Mesenchymal stem cell (in vitro differentiated cells and primary cell): ENCODE results near the gene MYH14.

Source experiments
- DNase-seq: peaks from one replicate; pipeline ENCODE4 v3.0.0-alpha.2; 2013
- H2AFZ ChIP-seq: one replicate; pipeline ENCODE4 v1.6.1; 2013; ENCODE audit warnings: low read depth, mild to moderate bottlenecking, control low read depth, inconsistent platforms, low read length, moderate library complexity
- H2AK5ac ChIP-seq: 2 replicates; pipeline ENCODE4 v1.6.1; 2013; ENCODE audit warnings: low read length, moderate library complexity, mild to moderate bottlenecking, inconsistent platforms; ENCODE audit not compliant: severe bottlenecking
- H2BK120ac ChIP-seq: one replicate; pipeline ENCODE4 v1.6.1; 2013; ENCODE audit warnings: low read depth, mild to moderate bottlenecking, inconsistent platforms, low read length, moderate library complexity
- H2BK12ac ChIP-seq, 2 experiments: one replicate each; pipeline ENCODE4 v1.6.1; 2013; ENCODE audit warnings: inconsistent platforms in 2 of 2, low read length in 2 of 2, mild to moderate bottlenecking in 2 of 2, moderate library complexity in 2 of 2, control low read depth in 1 of 2
- H2BK15ac ChIP-seq: one replicate; pipeline ENCODE4 v1.6.1; 2013; ENCODE audit warnings: mild to moderate bottlenecking, low read depth, inconsistent platforms; ENCODE audit not compliant: poor library complexity, severe bottlenecking
- H2BK5ac ChIP-seq: 2 replicates; pipeline ENCODE4 v1.6.1; 2013; ENCODE audit warnings: low read depth, mild to moderate bottlenecking, low read length, control low read depth, inconsistent platforms; ENCODE audit not compliant: poor library complexity, severe bottlenecking
- H3K14ac ChIP-seq, 2 experiments: one replicate each; pipeline ENCODE4 v1.6.1; 2013; ENCODE audit warnings: inconsistent platforms in 2 of 2, low read length in 2 of 2, control low read depth in 1 of 2, mild to moderate bottlenecking in 1 of 2, moderate library complexity in 1 of 2
- H3K18ac ChIP-seq, 2 experiments: one replicate each; pipeline ENCODE4 v1.6.1; 2013; ENCODE audit warnings: inconsistent platforms in 2 of 2, low read length in 2 of 2, control low read depth in 1 of 2, low read depth in 1 of 2, mild to moderate bottlenecking in 1 of 2
- H3K23ac ChIP-seq, 2 experiments: one replicate each; pipeline ENCODE4 v1.6.1; 2013; ENCODE audit warnings: inconsistent platforms in 2 of 2, low read length in 2 of 2, mild to moderate bottlenecking in 2 of 2, moderate library complexity in 2 of 2, control low read depth in 1 of 2
- H3K27ac ChIP-seq: 2 replicates; pipeline ENCODE4 v1.5.1; 2013; ENCODE audit warnings: mild to moderate bottlenecking, moderate library complexity, low read length, control low read depth, inconsistent platforms; ENCODE audit not compliant: poor library complexity, severe bottlenecking
- H3K27me3 ChIP-seq, 2 experiments: 2 replicates each; pipeline versions ENCODE4 v1.6.1 to v1.7.0; 2013; ENCODE audit warnings: low read length in 2 of 2, mild to moderate bottlenecking in 2 of 2, moderate library complexity in 2 of 2, control low read depth in 1 of 2, inconsistent platforms in 1 of 2; ENCODE audit not compliant: control insufficient read depth in 1 of 2, insufficient read depth in 1 of 2
- H3K36me3 ChIP-seq, 2 experiments: 2 replicates each; pipeline versions ENCODE4 v1.6.1 to v1.7.0; 2013; ENCODE audit warnings: low read length in 2 of 2, control low read depth in 1 of 2, inconsistent platforms in 1 of 2, low read depth in 1 of 2, mild to moderate bottlenecking in 1 of 2; ENCODE audit not compliant: insufficient read depth in 2 of 2, control insufficient read depth in 1 of 2
- H3K4ac ChIP-seq, 2 experiments: one replicate each; pipeline ENCODE4 v1.6.1; 2013; ENCODE audit warnings: inconsistent platforms in 2 of 2, low read length in 2 of 2, mild to moderate bottlenecking in 2 of 2, moderate library complexity in 2 of 2, control low read depth in 1 of 2, low read depth in 1 of 2
- H3K4me1 ChIP-seq: 2 replicates; pipeline ENCODE4 v1.6.1; 2013; ENCODE audit warnings: low read depth, low read length, control low read depth; ENCODE audit not compliant: control insufficient read depth, insufficient read depth
- H3K4me2 ChIP-seq: 2 replicates; pipeline ENCODE4 v1.6.1; 2013; ENCODE audit warnings: low read length, mild to moderate bottlenecking, inconsistent platforms; ENCODE audit not compliant: poor library complexity, severe bottlenecking
- H3K4me3 ChIP-seq, 2 experiments: 2 replicates each; pipeline versions ENCODE4 v1.5.1 to v1.7.0; 2013; ENCODE audit warnings: low read length in 2 of 2, mild to moderate bottlenecking in 2 of 2, control low read depth in 1 of 2, low read depth in 1 of 2; ENCODE audit not compliant: insufficient read depth in 1 of 2
- H3K79me1 ChIP-seq: replicated peaks from 2 replicates; pipeline ENCODE4 v1.6.1; 2013; ENCODE audit warnings: mild to moderate bottlenecking, control low read depth, low read length, inconsistent platforms; ENCODE audit not compliant: poor library complexity, severe bottlenecking
- H3K9ac ChIP-seq: 2 replicates; pipeline ENCODE4 v1.7.0; 2013; ENCODE audit warnings: mild to moderate bottlenecking, low read length, moderate library complexity
- H3K9me3 ChIP-seq: 2 replicates; pipeline ENCODE4 v1.7.0; 2013; ENCODE audit warnings: mild to moderate bottlenecking, low read length; ENCODE audit not compliant: control insufficient read depth
- H4K8ac ChIP-seq: one replicate; pipeline ENCODE4 v1.6.1; 2013; ENCODE audit warnings: inconsistent platforms, mild to moderate bottlenecking, low read length, moderate library complexity
- H4K91ac ChIP-seq: one replicate; pipeline ENCODE4 v1.6.1; 2013; ENCODE audit warnings: mild to moderate bottlenecking, low read length, inconsistent platforms
- WGBS: methylation state at CpG from one replicate; pipeline ENCODE4 v1.1.7; 2013; ENCODE audit warnings: mixed read lengths; 5-methylcytosine and 5-hydroxymethylcytosine counted together

MYH14 gene

DNA sequence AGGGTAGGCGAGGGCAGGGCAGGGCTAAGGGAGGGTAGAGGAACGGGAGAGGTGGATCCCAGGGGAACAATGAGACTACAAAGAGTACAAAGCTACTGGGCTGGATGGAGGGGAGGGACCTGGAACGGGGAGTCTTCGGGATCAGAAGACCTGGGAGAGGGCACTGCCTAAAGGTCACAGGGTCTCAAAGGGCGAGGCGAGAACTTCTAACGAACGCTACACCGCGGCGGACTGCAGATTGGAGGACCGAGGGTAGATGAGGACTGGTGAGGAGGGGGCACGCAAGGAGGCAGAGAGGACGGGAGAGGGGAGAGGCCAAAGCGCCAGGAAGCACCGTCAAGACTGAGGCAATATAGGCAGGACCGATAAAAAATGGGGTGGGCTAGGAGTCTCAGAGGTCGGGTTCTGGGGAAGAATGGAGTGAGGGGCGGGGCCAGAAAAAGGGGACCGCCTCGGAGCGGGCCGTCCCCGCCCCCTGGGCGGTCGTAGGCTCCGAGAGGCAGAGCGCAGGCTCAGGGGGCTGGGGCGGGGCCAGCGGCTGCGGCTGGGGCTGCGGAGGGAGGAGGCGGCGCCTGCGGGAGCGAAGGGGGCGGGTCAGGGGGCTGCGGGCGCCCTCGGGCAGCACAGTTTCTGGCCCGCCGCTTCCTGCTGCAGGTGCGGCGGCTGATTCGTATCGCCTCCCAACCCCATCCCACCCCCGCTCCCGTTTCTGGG, 127.1 kb downstream of the MYH14 start:
- no peak overlapping the region for H3K14ac ChIP-seq
- H3K4ac ChIP-seq = no peak overlapping the region
- no peak overlapping the region for H3K27ac ChIP-seq
- no peak overlapping the region for H2BK120ac ChIP-seq
- H3K27me3 ChIP-seq = peaks cover 51 to 63% of the 10 kb centered on the region in 2 experiments
- no peak overlapping the region for H3K4me3 ChIP-seq
- no peak overlapping the region for H2AK5ac ChIP-seq
- no peak overlapping the region for H3K9ac ChIP-seq
- no peak overlapping the region for H2BK5ac ChIP-seq
- H4K91ac ChIP-seq = no peak overlapping the region
- H3K79me1 ChIP-seq = no peaks in the 10 kb centered on the region
- 4% methylated on average over 41 of the region's 48 CpGs for WGBS
- no peaks in the 10 kb centered on the region for H3K9me3 ChIP-seq
- no peak overlapping the region for H2BK15ac ChIP-seq
- no peaks in the 10 kb centered on the region for H3K36me3 ChIP-seq
- H3K4me2 ChIP-seq = no peak overlapping the region
- H3K23ac ChIP-seq = no peak overlapping the region
- H3K18ac ChIP-seq = no peak overlapping the region
- DNase-seq = no peak
- no peak overlapping the region for H4K8ac ChIP-seq
- H2BK12ac ChIP-seq = no peak overlapping the region
- peaks cover 4% of the 10 kb centered on the region for H3K4me1 ChIP-seq
- no peak overlapping the region for H2AFZ ChIP-seq

DNA sequence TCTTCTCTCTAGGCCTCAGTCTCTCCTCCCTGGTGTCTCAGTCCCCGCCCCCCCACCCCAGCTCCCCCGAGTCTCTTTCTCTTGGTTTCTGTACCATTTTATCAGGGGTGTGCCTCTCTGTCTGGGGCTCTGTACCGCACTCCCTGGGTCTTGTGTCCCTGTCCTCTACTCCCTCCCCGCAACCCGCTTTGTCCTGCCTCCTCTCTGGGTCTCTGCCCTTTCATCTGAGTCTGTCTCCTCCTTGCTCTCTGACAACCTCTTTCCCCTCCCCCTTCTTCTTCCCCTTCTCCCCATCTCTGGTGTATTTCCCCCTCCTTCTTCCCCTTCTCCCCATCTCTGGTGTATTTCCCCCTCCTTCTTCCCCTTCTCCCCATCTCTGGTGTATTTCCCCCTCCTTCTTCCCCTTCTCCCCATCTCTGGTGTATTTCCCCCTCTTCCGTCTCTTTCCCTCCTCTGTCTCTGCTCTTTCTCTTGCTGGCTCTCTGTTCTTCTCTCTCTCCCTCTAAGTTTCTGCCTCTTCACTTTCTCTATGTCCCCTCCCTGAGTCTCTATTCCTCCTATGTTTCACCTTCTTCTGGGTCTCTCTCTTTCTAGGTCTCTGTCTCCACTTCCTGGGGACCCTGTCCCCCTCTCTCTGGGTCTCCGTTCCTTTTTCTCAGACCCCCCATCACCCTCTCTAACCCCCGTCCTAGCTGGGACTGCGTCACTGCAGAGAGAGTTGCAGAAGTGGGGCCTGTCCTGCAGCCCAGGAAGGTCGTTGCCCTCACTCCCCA, 128.0 kb downstream of the MYH14 start:
- no peak overlapping the region for H3K27ac ChIP-seq
- 22% methylated on average over 10 of the region's 10 CpGs for WGBS
- no peak overlapping the region for H3K14ac ChIP-seq
- H3K4me3 ChIP-seq = no peak overlapping the region
- H2BK12ac ChIP-seq = no peak overlapping the region
- no peak overlapping the region for H3K23ac ChIP-seq
- H3K9ac ChIP-seq = no peak overlapping the region
- H3K4ac ChIP-seq = no peak overlapping the region
- no peaks in the 10 kb centered on the region for H3K36me3 ChIP-seq
- no peaks in the 10 kb centered on the region for H3K4me1 ChIP-seq
- peaks cover 44 to 55% of the 10 kb centered on the region in 2 experiments for H3K27me3 ChIP-seq
- H2AK5ac ChIP-seq = no peak overlapping the region
- DNase-seq = no peak
- H2AFZ ChIP-seq = no peak overlapping the region
- H3K9me3 ChIP-seq = no peaks in the 10 kb centered on the region
- no peak overlapping the region for H2BK5ac ChIP-seq
- no peak overlapping the region for H2BK120ac ChIP-seq
- no peaks in the 10 kb centered on the region for H3K79me1 ChIP-seq
- H3K18ac ChIP-seq = no peak overlapping the region
- no peak overlapping the region for H4K8ac ChIP-seq
- H2BK15ac ChIP-seq = no peak overlapping the region
- H3K4me2 ChIP-seq = no peak overlapping the region
- no peak overlapping the region for H4K91ac ChIP-seq

DNA sequence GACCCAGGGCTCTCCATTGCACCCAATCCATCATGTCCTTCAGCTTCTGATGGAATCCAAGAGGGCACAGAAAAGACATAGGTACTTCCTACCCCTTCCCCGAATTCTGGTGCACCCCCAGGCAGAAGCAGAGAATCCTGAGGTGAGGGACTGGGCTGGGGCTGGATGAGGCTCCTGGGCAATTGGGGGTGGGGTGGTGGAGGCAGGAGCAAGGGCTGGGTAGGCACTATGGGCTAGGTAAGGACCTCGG, 128.5 kb downstream of the MYH14 start:
- Histone ChIP-seq H3K27ac (no peak overlapping the region), H2AFZ (no peak overlapping the region), H4K8ac (no peak overlapping the region), H3K79me1 (no peaks in the 10 kb centered on the region), H2BK15ac (no peak overlapping the region), H3K4ac (no peak overlapping the region), H3K9me3 (no peaks in the 10 kb centered on the region), H3K4me3 (no peak overlapping the region), H3K36me3 (no peaks in the 10 kb centered on the region), H2BK5ac (no peak overlapping the region), H2BK12ac (no peak overlapping the region), H3K23ac (no peak overlapping the region), H3K27me3 (peaks cover 39 to 52% of the 10 kb centered on the region in 2 experiments), H2AK5ac (no peak overlapping the region), H3K18ac (no peak overlapping the region), H3K4me1 (no peaks in the 10 kb centered on the region), H3K4me2 (no peak overlapping the region), H2BK120ac (no peak overlapping the region), H3K9ac (no peak overlapping the region), H4K91ac (no peak overlapping the region), H3K14ac (no peak overlapping the region)
- DNase-seq = no peak
- no CpG with 5 or more reads among the region's 2 CpGs for WGBS

DNA sequence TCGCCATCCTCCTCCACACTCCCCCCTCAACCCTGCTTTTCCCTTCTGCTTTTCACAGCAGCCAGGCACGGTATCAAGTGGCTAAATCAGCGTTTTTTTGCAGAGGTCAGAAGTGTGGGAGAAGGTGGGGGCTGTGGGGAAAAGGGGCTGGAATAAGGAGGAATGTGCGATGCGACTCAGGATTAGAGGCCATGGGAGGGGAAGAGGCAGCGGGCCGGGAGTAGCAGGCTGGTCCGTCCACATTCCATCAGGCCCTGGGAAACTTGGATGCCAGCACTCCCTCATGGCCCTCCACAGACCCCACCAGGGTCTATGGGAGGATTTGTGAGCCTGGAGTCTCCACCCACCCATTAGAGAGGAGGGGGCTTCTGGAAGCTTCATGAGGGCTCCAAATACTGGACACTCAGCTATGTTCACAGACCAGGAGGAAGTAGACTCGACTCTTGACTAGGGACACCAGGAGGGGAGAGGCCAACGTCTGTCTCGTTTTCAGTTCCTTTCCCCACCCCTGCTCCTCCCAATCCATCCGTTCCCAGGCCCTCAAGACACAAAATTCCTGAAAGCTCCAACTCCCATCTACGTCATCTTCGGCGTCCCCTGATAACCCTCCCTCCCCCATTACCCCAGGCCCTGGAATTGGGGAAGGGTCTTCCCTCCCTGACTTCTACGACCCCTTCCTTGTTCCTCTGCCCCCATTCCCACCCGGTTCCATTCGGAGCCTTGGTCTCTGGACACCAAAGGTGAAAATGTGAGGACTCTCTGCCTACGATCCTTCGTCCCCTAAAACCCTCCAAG, 129.0 kb downstream of the MYH14 start:
- no peak overlapping the region for H2AK5ac ChIP-seq
- no peak overlapping the region for H3K9ac ChIP-seq
- peaks cover 34 to 48% of the 10 kb centered on the region in 2 experiments for H3K27me3 ChIP-seq
- H3K23ac ChIP-seq = no peak overlapping the region
- H3K14ac ChIP-seq = no peak overlapping the region
- H3K36me3 ChIP-seq = no peaks in the 10 kb centered on the region
- no peak overlapping the region for H3K4ac ChIP-seq
- no peak overlapping the region for H2AFZ ChIP-seq
- H4K8ac ChIP-seq = no peak overlapping the region
- H3K4me1 ChIP-seq = no peaks in the 10 kb centered on the region
- no peak overlapping the region for H2BK120ac ChIP-seq
- no peak overlapping the region for H2BK5ac ChIP-seq
- DNase-seq = no peak
- no peak overlapping the region for H2BK12ac ChIP-seq
- no peaks in the 10 kb centered on the region for H3K9me3 ChIP-seq
- no peaks in the 10 kb centered on the region for H3K79me1 ChIP-seq
- no peak overlapping the region for H3K18ac ChIP-seq
- H3K27ac ChIP-seq = no peak overlapping the region
- H3K4me2 ChIP-seq = no peak overlapping the region
- H4K91ac ChIP-seq = no peak overlapping the region
- H2BK15ac ChIP-seq = no peak overlapping the region
- no peak overlapping the region for H3K4me3 ChIP-seq
- 15% methylated on average over 16 of the region's 20 CpGs for WGBS
